WTC11 (cell line): ENCODE results near the gene PLXNB1. TPM values are rescaled to one million over a fixed set of nuclear protein-coding genes. Genes with fewer than 3 reads are reported as not detected.
A peak's percentile ranks its signal among the peaks of the same experiment; 100 is the strongest.

Experiments
- ATAC-seq: fragments of 200-7000 bp; cut with Tn5 transposase; 2 replicates; pipeline ENCODE4 v1.10.0; 2021; ENCODE audit warnings: mild to moderate bottlenecking, moderate library complexity
- CTCF ChIA-PET: fragments of 300-600 bp; sonication (Branson Sonifier 250); formaldehyde crosslinking; loops from one replicate; lab custom pipeline; 2021; ENCODE audit warnings: antibody characterized with exemption; lab: Charles Lee
- POLR2A ChIA-PET: fragments of 350-600 bp; sonication (Branson Sonifier 250); formaldehyde crosslinking; loops from one replicate; lab custom pipeline; 2021; ENCODE audit warnings: antibody characterized with exemption; lab: Charles Lee
- DNase-seq: peaks from one replicate; pipeline ENCODE4 v3.0.0; 2021; ENCODE audit warnings: low spot score
- H3K27ac Mint-ChIP-seq: 2 replicates; pipeline ENCODE4 v1.8.0; 2021; ENCODE audit warnings: mixed read lengths
- H3K27me3 Mint-ChIP-seq: 2 replicates; pipeline ENCODE4 v1.8.0; 2021; ENCODE audit warnings: low read depth, mild to moderate bottlenecking, moderate library complexity, mixed read lengths
- H3K36me3 Mint-ChIP-seq: 2 replicates; pipeline ENCODE4 v1.8.0; 2021; ENCODE audit warnings: mixed read lengths
- H3K4me1 Mint-ChIP-seq: 2 replicates; pipeline ENCODE4 v1.8.0; 2022; ENCODE audit warnings: mixed read lengths
- H3K4me3 Mint-ChIP-seq: 2 replicates; pipeline ENCODE4 v1.8.0; 2021; ENCODE audit warnings: mild to moderate bottlenecking, moderate library complexity, mixed read lengths
- H3K9me3 Mint-ChIP-seq: 2 replicates; pipeline ENCODE4 v1.8.0; 2021; ENCODE audit warnings: mixed read lengths
- AR ChIP-seq: fragments of 250-450 bp; sonication (Bioruptor Pico); IDR thresholded peaks from 2 replicates; pipeline ENCODE4 v1.9.0; 2021; ENCODE audit warnings: mild to moderate bottlenecking
- CTCF ChIP-seq: fragments of 200-600 bp; IDR thresholded peaks from 2 replicates; pipeline ENCODE4 v1.8.0; 2022; ENCODE audit warnings: antibody characterized with exemption
- GABPB1 ChIP-seq: sonication (generic); formaldehyde crosslinking; IDR thresholded peaks from 2 replicates; pipeline ENCODE4 v1.8.1; 2023; ENCODE audit warnings: mild to moderate bottlenecking, missing genetic modification reagents
- GRHL2 ChIP-seq: fragments of 250-450 bp; sonication (Bioruptor Pico); IDR thresholded peaks from 2 replicates; pipeline ENCODE4 v1.8.0; 2022; ENCODE audit warnings: mild to moderate bottlenecking, moderate library complexity; ENCODE audit not compliant: insufficient replicate concordance, severe bottlenecking
- SP1 ChIP-seq: sonication (generic); formaldehyde crosslinking; conservative IDR thresholded peaks from 2 replicates; pipeline ENCODE4 v1.8.1; 2022; ENCODE audit warnings: missing genetic modification reagents
- ZNF219 ChIP-seq: sonication (generic); formaldehyde crosslinking; IDR thresholded peaks from 2 replicates; pipeline ENCODE4 v1.8.0; 2023; ENCODE audit warnings: missing genetic modification reagents, mild to moderate bottlenecking, borderline replicate concordance
- ZNF263 ChIP-seq: sonication (generic); formaldehyde crosslinking; IDR thresholded peaks from 2 replicates; pipeline ENCODE4 v1.8.1; 2022; ENCODE audit warnings: low read depth, mild to moderate bottlenecking, moderate library complexity, missing genetic modification reagents
- ZNF317 ChIP-seq: sonication (generic); formaldehyde crosslinking; IDR thresholded peaks from 2 replicates; pipeline ENCODE4 v1.8.1; 2023; ENCODE audit warnings: low read depth, mild to moderate bottlenecking, moderate library complexity, missing genetic modification reagents, borderline replicate concordance
- total RNA-seq: library from RNA; stranded (reverse); gene quantifications from 3 replicates; pipeline ENCODE4 v1.2.3, GENCODE V29; 2021
- TF ChIP-seq, protein P1 (sequence below): sonication (generic); formaldehyde crosslinking; IDR thresholded peaks from 2 replicates; pipeline ENCODE4 v1.8.0; 2023; ENCODE audit warnings: missing genetic modification reagents, mild to moderate bottlenecking, borderline replicate concordance
- TF ChIP-seq, protein P2 (sequence below): sonication (generic); formaldehyde crosslinking; IDR thresholded peaks from 2 replicates; pipeline ENCODE4 v1.8.1; 2023; ENCODE audit warnings: mild to moderate bottlenecking, moderate library complexity, missing genetic modification reagents
- TF ChIP-seq, protein P3 (sequence below): sonication (generic); formaldehyde crosslinking; IDR thresholded peaks from 2 replicates; pipeline ENCODE4 v1.8.1; 2022; ENCODE audit warnings: low read depth, mild to moderate bottlenecking, moderate library complexity, missing genetic modification reagents, borderline replicate concordance
- TF ChIP-seq, protein P4 (sequence below): fragments of 250-450 bp; sonication (Bioruptor Pico); IDR thresholded peaks from 2 replicates; pipeline ENCODE4 v1.9.0; 2021; ENCODE audit warnings: mild to moderate bottlenecking, borderline replicate concordance
- TF ChIP-seq, protein P5 (sequence below): sonication (generic); formaldehyde crosslinking; IDR thresholded peaks from 2 replicates; pipeline ENCODE4 v1.8.0; 2022; ENCODE audit warnings: mild to moderate bottlenecking, missing genetic modification reagents

The PLXNB1 gene
- total RNA-seq, 1 experiment from 2014 or later = 143 TPM

DNA sequence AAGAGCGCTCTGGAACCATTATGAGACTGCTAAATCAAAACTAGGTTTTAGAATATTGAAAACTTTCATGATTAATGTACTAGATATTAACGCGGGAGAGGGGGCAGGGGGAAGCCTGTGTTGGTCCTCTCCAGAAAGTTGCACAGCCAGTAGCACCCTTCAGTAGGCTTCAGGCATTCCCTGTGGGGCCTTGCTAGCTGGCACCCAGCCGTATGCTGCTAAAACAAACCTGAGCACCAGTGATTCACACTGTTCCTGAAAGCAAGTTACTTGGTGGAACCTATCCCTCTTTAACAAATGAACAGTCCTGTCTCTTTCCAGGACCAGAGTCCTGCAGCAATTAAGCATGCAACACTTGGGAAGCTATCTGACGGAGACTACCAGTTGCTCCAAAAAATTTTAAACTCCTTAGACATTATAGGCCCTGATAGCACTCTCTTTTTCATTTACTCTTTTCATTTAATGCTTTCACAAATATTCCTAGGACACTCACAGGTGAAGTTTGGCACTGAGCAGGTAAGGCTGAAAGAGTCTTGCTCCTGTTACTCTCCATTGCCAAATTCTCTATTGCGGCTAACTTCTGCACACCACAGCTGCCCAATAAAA lies 15.5 kb upstream of the PLXNB1 start:
- Mint-ChIP-seq H3K4me3 (peak overlapping the region; percentile 94), H3K27ac (peak overlapping the region; percentile 89), H3K9me3 (no peaks in the 10 kb centered on the region), H3K36me3 (peaks cover 29% of the 10 kb centered on the region), H3K27me3 (no peaks in the 10 kb centered on the region), H3K4me1 (peaks cover 29% of the 10 kb centered on the region)
- DNase-seq (no peak), ATAC-seq (no peak)
- POLR2A ChIA-PET = interaction anchor here (0.5 to 1.8 kb wide), 6 partner anchors 9 to 224 kb away, joined by 3 to 11 read pairs (median 7); partner anchors contain the start of gene SHISA5
- CTCF ChIA-PET = interaction anchor here (0.6 to 4.5 kb wide), 9 partner anchors 9 to 241 kb away, joined by 3 to 121 read pairs (median 10); partner anchors contain the start of genes NCKIPSD and SLC26A6
- TF ChIP-seq, protein P1, sequence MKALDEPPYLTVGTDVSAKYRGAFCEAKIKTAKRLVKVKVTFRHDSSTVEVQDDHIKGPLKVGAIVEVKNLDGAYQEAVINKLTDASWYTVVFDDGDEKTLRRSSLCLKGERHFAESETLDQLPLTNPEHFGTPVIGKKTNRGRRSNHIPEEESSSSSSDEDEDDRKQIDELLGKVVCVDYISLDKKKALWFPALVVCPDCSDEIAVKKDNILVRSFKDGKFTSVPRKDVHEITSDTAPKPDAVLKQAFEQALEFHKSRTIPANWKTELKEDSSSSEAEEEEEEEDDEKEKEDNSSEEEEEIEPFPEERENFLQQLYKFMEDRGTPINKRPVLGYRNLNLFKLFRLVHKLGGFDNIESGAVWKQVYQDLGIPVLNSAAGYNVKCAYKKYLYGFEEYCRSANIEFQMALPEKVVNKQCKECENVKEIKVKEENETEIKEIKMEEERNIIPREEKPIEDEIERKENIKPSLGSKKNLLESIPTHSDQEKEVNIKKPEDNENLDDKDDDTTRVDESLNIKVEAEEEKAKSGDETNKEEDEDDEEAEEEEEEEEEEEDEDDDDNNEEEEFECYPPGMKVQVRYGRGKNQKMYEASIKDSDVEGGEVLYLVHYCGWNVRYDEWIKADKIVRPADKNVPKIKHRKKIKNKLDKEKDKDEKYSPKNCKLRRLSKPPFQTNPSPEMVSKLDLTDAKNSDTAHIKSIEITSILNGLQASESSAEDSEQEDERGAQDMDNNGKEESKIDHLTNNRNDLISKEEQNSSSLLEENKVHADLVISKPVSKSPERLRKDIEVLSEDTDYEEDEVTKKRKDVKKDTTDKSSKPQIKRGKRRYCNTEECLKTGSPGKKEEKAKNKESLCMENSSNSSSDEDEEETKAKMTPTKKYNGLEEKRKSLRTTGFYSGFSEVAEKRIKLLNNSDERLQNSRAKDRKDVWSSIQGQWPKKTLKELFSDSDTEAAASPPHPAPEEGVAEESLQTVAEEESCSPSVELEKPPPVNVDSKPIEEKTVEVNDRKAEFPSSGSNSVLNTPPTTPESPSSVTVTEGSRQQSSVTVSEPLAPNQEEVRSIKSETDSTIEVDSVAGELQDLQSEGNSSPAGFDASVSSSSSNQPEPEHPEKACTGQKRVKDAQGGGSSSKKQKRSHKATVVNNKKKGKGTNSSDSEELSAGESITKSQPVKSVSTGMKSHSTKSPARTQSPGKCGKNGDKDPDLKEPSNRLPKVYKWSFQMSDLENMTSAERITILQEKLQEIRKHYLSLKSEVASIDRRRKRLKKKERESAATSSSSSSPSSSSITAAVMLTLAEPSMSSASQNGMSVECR = no peak
- TF ChIP-seq ZNF317 (CRISPR knock-in tag) (no peak), GRHL2 (CRISPR knock-in tag) (no peak), ZNF263 (CRISPR knock-in tag) (no peak), CTCF (no peak), SP1 (CRISPR knock-in tag) (no peak), ZNF219 (CRISPR knock-in tag) (no peak), AR (CRISPR knock-in tag) (no peak), GABPB1 (CRISPR knock-in tag) (no peak)
- TF ChIP-seq, protein P2, sequence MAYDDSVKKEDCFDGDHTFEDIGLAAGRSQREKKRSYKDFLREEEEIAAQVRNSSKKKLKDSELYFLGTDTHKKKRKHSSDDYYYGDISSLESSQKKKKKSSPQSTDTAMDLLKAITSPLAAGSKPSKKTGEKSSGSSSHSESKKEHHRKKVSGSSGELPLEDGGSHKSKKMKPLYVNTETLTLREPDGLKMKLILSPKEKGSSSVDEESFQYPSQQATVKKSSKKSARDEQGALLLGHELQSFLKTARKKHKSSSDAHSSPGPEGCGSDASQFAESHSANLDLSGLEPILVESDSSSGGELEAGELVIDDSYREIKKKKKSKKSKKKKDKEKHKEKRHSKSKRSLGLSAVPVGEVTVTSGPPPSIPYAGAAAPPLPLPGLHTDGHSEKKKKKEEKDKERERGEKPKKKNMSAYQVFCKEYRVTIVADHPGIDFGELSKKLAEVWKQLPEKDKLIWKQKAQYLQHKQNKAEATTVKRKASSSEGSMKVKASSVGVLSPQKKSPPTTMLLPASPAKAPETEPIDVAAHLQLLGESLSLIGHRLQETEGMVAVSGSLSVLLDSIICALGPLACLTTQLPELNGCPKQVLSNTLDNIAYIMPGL (CRISPR knock-in tag) = no peak
- TF ChIP-seq, protein P3, sequence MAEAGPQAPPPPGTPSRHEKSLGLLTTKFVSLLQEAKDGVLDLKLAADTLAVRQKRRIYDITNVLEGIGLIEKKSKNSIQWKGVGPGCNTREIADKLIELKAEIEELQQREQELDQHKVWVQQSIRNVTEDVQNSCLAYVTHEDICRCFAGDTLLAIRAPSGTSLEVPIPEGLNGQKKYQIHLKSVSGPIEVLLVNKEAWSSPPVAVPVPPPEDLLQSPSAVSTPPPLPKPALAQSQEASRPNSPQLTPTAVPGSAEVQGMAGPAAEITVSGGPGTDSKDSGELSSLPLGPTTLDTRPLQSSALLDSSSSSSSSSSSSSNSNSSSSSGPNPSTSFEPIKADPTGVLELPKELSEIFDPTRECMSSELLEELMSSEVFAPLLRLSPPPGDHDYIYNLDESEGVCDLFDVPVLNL (CRISPR knock-in tag) = no peak
- TF ChIP-seq, protein P4, sequence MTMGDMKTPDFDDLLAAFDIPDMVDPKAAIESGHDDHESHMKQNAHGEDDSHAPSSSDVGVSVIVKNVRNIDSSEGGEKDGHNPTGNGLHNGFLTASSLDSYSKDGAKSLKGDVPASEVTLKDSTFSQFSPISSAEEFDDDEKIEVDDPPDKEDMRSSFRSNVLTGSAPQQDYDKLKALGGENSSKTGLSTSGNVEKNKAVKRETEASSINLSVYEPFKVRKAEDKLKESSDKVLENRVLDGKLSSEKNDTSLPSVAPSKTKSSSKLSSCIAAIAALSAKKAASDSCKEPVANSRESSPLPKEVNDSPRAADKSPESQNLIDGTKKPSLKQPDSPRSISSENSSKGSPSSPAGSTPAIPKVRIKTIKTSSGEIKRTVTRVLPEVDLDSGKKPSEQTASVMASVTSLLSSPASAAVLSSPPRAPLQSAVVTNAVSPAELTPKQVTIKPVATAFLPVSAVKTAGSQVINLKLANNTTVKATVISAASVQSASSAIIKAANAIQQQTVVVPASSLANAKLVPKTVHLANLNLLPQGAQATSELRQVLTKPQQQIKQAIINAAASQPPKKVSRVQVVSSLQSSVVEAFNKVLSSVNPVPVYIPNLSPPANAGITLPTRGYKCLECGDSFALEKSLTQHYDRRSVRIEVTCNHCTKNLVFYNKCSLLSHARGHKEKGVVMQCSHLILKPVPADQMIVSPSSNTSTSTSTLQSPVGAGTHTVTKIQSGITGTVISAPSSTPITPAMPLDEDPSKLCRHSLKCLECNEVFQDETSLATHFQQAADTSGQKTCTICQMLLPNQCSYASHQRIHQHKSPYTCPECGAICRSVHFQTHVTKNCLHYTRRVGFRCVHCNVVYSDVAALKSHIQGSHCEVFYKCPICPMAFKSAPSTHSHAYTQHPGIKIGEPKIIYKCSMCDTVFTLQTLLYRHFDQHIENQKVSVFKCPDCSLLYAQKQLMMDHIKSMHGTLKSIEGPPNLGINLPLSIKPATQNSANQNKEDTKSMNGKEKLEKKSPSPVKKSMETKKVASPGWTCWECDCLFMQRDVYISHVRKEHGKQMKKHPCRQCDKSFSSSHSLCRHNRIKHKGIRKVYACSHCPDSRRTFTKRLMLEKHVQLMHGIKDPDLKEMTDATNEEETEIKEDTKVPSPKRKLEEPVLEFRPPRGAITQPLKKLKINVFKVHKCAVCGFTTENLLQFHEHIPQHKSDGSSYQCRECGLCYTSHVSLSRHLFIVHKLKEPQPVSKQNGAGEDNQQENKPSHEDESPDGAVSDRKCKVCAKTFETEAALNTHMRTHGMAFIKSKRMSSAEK (CRISPR knock-in tag) = no peak
- TF ChIP-seq, protein P5, sequence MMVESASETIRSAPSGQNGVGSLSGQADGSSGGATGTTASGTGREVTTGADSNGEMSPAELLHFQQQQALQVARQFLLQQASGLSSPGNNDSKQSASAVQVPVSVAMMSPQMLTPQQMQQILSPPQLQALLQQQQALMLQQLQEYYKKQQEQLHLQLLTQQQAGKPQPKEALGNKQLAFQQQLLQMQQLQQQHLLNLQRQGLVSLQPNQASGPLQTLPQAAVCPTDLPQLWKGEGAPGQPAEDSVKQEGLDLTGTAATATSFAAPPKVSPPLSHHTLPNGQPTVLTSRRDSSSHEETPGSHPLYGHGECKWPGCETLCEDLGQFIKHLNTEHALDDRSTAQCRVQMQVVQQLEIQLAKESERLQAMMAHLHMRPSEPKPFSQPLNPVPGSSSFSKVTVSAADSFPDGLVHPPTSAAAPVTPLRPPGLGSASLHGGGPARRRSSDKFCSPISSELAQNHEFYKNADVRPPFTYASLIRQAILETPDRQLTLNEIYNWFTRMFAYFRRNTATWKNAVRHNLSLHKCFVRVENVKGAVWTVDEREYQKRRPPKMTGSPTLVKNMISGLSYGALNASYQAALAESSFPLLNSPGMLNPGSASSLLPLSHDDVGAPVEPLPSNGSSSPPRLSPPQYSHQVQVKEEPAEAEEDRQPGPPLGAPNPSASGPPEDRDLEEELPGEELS (CRISPR knock-in tag) = no peak
